HG03575 (cell line): ENCODE measurements around the gene NANP.
"Not testable (repeated sequence)": the region's sequence is repeated elsewhere in the genome, so short reads cannot be mapped to it uniquely, and the experiment has no call there.

Source experiments
- ATAC-seq: cut with Tn5 transposase; IDR thresholded peaks from one replicate; pipeline ENCODE4 v1.9.1; 2021; ENCODE audit not compliant: unreplicated experiment, insufficient number of reproducible peaks, low FRiP score; ENCODE audit errors: extremely low read depth

NANP gene

DNA sequence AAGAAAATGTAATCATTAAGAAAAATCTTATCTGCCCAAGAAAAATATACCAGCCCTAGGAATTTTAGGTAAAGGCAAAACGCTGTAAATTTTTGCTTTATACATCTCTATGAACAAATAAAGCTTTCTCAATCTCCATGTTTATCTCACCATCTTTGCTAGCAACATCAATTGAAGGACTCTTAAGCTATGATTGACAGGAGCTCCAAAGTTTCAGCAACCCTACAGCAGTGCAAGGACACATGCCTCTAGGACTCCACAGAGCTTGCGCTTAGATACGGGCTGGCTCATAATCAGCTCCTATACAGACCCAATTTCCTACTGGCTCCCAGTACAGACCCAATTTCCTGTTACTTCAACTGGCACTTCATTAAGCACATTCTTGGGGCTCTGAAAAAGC is 4.3 kb downstream of the NANP start:
- no peak for ATAC-seq

DNA sequence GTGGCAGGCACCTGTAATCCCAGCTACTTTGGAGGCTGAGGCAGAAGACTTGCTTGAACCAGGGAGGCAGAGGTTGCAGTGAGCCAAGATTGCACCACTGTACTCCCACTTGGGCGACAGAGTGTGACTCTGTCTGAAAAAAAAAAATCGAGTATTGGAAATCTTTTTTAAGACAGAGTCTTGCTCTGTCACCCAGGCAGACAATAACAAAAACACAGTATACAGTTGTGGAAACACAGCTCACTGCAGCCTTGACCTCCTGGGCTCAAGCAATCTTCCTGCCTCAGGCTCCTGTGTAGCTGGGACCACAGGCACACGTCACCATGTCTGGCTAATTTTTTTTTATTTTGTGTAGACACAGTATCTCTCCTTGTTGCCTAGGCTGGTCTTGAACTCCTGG is 15.0 kb downstream of the NANP start:
- ATAC-seq = no peak

- ATAC-seq = no peak
Observed at GRCh38 chr20:25606094-25606695, 17.6 kb downstream of the NANP start.

- ATAC-seq = no peak
Observed at GRCh38 chr20:25605148-25605547, 18.7 kb downstream of the NANP start.

- no peak for ATAC-seq
Observed at GRCh38 chr20:25604611-25605010, 19.2 kb downstream of the NANP start.

- ATAC-seq = not testable (repeated sequence)
Observed at GRCh38 chr20:25602914-25603309, 20.9 kb downstream of the NANP start.

DNA sequence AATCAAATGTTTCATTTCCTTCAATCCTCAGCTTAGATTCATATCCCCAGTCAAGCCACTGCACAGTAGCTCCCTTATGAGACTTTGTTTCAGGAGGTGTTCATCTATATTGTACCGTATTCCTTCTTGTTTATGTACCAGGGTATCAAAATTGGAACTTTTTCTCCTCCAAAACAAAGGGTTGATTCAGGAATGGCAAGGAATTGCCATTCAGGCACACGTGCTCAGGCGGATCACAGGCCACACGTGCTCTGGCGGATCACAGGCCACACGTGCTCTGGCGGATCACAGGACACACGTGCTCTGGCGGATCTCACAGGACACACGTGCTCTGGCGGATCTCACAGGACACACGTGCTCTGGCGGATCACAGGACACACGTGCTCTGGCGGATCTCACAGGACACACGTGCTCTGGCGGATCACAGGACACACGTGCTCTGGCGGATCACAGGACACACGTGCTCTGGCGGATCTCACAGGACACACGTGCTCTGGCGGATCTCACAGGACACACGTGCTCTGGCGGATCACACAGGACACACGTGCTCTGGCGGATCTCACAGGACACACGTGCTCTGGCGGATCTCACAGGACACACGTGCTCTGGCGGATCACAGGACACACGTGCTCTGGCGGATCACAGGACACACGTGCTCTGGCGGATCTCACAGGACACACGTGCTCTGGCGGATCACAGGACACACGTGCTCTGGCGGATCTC is 21.5 kb downstream of the NANP start:
- ATAC-seq = not testable (repeated sequence)

GRCh38 chr20:25601659-25602058 is 22.2 kb downstream of the NANP start:
- no peak for ATAC-seq

DNA sequence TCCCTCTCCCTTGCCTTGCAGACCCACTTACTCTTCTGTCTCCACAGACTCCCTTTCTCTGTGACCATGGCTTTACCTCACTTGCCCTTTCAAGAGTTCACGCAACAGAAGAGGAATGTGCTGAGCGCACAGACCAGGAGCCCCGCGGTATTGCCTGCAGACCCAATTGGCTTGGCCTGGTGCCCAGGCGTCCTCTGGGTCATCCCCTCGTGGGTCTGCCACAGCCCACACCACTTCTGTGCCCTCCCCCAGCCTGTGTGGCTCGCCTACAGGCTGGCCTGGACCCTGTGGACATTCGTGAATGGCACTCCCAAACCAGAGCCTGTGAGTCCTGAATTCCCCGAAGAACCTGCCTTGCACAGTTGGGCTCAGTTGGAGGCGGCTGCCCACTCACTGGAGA is 23.2 kb downstream of the NANP start:
- ATAC-seq = no peak

DNA sequence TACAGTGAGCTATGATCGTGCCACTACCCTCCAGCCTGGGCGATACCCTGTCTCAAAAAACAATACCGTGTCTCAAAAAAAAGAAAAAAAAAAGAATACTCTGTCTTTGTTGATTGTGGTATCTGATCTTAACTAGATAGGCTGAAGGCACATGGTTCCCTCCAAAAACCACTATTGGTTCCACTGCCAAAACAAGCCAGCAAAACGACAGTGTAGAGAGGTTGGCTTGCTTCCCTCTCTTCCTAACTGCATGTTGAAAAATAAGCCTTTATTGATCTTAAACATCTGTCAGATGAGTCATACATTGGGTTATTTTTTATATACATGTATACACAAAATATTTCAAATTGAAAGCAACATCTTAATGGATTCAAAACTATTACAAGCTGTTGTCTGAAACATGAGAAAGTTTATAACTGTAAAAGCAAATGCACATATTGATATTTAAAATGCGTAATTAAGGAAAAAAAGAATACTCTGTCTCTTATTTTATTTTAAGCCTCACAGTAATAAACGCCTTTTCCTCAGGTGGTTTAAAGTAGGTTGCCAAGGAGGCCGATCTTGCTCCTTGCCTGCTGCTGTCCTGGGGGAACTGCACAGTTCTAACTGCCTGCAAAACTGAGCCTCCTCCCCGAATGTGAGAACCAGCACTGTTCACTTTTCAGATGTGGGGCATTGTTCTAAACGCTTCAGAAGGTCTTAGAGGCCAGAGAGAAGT is 31.5 kb downstream of the NANP start:
- no peak for ATAC-seq

GRCh38 chr20:25590778-25591177 is 33.0 kb downstream of the NANP start:
- not testable (repeated sequence) for ATAC-seq

DNA sequence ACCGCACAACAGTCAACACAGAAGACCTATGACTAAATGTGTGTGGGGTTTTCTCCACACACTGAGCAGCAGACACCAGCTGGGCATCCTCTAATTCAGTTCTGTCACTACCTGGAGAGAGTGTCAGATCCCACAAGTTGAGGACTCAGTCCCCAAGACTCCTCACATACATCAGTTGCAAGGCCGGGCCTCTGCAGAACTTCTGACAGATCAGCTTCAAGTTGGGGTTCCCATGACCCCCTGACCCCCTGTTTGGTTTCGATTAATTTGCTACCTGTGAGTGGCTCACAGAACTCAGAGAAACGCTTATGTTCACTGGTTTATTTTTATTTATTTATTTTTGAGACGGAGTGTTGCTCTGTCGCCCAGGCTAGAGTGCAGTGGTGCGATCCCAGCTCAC is 35.3 kb downstream of the NANP start:
- ATAC-seq = no peak

DNA sequence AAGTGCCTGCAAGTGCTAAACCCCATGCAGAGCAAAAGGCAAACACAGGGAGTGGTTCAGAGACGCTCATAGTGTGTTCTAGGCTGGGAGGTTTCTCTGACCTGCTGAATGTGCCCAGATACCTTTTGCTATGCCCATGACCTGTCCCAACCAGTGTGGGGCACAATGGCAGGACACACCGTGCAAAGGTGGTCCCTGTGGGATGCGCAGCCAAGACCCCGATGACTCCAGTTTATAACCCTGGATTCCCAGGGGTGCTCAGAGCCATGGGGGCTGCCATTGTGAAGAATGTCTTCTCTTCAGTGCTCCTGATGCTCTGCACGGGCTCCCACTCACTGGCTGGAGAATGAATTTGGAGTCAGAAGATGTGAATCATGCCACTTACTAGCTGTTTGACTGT is 36.3 kb downstream of the NANP start:
- no peak for ATAC-seq

GRCh38 chr20:25586877-25587276 is 36.9 kb downstream of the NANP start:
- no peak for ATAC-seq

DNA sequence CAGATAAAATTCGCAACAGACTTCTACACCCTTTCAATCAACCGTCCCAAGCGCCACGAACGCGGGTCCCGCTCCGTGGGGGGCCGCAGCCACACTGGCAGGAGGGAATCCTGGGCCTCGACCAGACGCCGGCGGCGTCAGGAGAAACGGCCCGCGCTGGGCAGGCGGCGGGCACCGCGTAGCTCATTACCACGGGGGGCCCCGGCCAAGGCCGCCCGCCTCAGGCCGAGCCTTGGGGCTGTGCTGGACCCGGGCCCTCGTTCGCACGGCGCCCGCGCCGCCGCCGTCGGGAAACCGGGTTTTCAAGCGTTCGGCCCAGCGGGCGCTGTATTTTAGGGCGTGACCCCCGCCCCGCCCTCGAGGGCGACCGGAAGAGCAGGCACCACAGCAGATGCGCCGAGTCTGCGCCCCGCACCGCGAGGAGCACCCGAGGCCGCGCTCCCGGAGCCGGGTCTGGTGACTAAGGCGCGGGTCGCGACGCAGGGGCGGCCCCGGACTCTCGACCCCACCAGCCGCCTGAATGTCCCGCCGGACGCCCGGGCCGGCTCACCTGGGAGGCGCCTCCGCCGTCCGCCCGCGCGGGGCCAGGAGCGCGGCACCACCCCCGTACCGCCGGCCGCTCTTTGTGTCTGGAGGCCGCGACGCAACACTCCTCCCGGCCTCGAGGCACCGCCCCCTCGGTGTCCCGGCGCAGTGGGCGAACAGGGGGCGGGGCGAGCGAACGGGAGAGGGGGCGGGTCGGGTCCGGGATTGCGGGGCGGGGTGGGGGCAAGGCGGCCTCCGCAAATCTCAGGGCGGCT is 38.7 kb downstream of the NANP start, which contains the start of gene NINL:
TSS of gene NINL (minus strand) at position 627 of the 800 bp plus-strand sequence. CDS start 58,944 bp downstream, outside the sequence.
- no peak for ATAC-seq

- not testable (repeated sequence) for ATAC-seq
Observed at GRCh38 chr20:25583607-25584006, 40.2 kb downstream of the NANP start.

DNA sequence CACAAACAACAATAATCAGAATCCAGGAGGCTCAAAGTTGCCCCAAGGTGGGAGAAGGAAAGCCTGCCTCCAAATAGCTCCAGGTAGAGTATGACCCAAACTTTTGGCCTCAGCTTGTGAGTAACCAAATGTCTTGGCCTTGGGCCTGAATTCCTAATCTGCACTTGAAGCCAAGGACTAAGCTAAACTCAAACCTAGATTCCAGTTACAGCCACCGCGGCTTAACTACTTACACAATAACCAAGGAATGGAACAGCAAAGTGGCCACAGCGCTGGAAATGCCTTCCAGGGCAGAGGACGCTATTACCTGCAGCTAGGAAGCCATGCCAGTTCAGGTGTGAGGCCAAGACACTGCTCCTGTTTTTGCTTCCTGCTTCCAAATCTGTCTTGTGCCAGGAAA is 43.1 kb downstream of the NANP start:
- ATAC-seq = no peak

DNA sequence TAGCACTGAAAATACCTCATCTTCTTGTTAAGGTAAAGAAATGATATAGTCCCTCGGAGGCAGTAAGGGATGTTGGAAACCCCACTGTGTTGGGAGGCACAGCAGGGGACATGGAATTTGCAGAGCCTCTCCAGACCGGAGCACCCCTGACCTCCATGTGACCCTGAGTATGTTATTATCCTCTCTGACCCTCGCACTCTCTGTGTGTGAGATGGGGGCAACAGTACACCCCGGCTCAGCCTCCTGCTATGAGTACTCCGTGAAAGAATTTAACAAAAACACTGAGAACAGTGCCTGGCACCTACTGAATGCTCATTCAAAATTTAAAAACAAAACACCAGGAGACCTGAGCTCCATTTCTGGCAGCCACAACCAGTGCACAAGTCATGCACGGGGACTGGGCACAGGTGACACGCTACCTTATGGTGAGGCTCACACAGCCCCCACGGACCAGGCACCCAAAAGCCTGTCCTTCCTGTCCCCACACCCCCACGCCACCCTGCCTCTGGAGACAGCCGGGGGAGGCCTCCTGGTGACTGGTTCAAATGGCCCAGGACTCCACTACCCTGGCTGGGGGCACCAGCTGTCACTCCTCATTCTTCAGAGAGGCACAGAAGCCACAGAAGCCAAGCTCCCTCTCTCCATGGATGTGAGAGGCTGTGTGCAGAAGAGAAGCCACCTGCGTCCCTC is 44.6 kb downstream of the NANP start:
- ATAC-seq = no peak
